Liver (tissue), 9 donors: ENCODE measurements around the gene FER1L5. TPM values are rescaled to one million over a fixed set of nuclear protein-coding genes. Genes with fewer than 3 reads are reported as not detected.

Experiments used
- DNase-seq: peaks from one replicate; pipeline ENCODE4 v3.0.0-alpha.2; 2017; ENCODE audit warnings: low spot score
- H3K27ac ChIP-seq, 2 donors: one replicate each; pipeline ENCODE4 v1.7.0; 2013; ENCODE audit warnings: inconsistent platforms in 2 of 2, low read length in 2 of 2, control low read depth in 1 of 2, low read depth in 1 of 2, mild to moderate bottlenecking in 1 of 2
- H3K27me3 ChIP-seq, 4 donors: one replicate each; pipeline versions ENCODE4 v1.6.1 to v1.7.0; 2013; ENCODE audit warnings: low read length in 3 of 4, inconsistent platforms in 1 of 4, mild to moderate bottlenecking in 1 of 4, moderate library complexity in 1 of 4; ENCODE audit not compliant: control insufficient read depth in 4 of 4, insufficient read depth in 4 of 4
- H3K36me3 ChIP-seq, 4 donors: one replicate each; pipeline versions ENCODE4 v1.6.1 to v1.7.0; 2013; ENCODE audit warnings: low read length in 3 of 4, mild to moderate bottlenecking in 3 of 4, low read depth in 1 of 4, moderate library complexity in 1 of 4; ENCODE audit not compliant: control insufficient read depth in 4 of 4, insufficient read depth in 3 of 4
- H3K4me1 ChIP-seq, 4 donors: one replicate each; pipeline versions ENCODE4 v1.6.1 to v1.7.0; 2013; ENCODE audit warnings: low read length in 3 of 4, mild to moderate bottlenecking in 3 of 4, moderate library complexity in 1 of 4; ENCODE audit not compliant: control insufficient read depth in 4 of 4, insufficient read depth in 4 of 4
- H3K4me3 ChIP-seq, 3 donors: one replicate each; pipeline versions ENCODE4 v1.6.1 to v1.7.0; 2013; ENCODE audit warnings: low read length in 3 of 3, control low read depth in 1 of 3, low read depth in 1 of 3, mild to moderate bottlenecking in 1 of 3
- H3K9ac ChIP-seq, 2 donors: one replicate each; pipeline ENCODE4 v1.7.0; 2013; ENCODE audit warnings: low read length in 2 of 2, mild to moderate bottlenecking in 2 of 2, moderate library complexity in 2 of 2, control low read depth in 1 of 2, low read depth in 1 of 2
- H3K9me3 ChIP-seq, 4 donors: one replicate each; pipeline versions ENCODE4 v1.6.1 to v1.7.0; 2013; ENCODE audit warnings: low read length in 3 of 4; ENCODE audit not compliant: control insufficient read depth in 4 of 4
- CTCF ChIP-seq: fragments of 150-350 bp; IDR thresholded peaks from 2 replicates; pipeline ENCODE4 v1.5.1; 2017; ENCODE audit warnings: improper control_type of control experiment, low read depth, low read length; ENCODE audit not compliant: missing input control
- EGR1 ChIP-seq, 2 donors: IDR thresholded peaks; 2 replicates each; pipeline ENCODE4 v1.6.1; 2016 to 2018; ENCODE audit warnings: antibody characterized with exemption in 2 of 2, low read depth in 2 of 2
- FOXA1 ChIP-seq: IDR thresholded peaks from 2 replicates; pipeline ENCODE4 v1.6.1; 2016; ENCODE audit warnings: antibody characterized with exemption
- FOXA2 ChIP-seq: IDR thresholded peaks from 2 replicates; pipeline ENCODE4 v1.6.1; 2016; ENCODE audit warnings: antibody characterized with exemption
- GABPA ChIP-seq, 2 donors: IDR thresholded peaks in 1 of 2; conservative IDR thresholded peaks in 1 of 2; 2 replicates each; pipeline ENCODE4 v1.6.1; 2016; ENCODE audit warnings: antibody characterized with exemption in 2 of 2, mild to moderate bottlenecking in 1 of 2, moderate library complexity in 1 of 2
- HNF4A ChIP-seq, 2 donors: conservative IDR thresholded peaks; 2 replicates each; pipeline ENCODE4 v1.6.1; 2016; ENCODE audit warnings: antibody characterized with exemption in 2 of 2, mild to moderate bottlenecking in 2 of 2
- HNF4G ChIP-seq: IDR thresholded peaks from 2 replicates; pipeline ENCODE4 v1.6.1; 2016; ENCODE audit warnings: antibody characterized with exemption
- JUND ChIP-seq, 2 donors: IDR thresholded peaks; 2 replicates each; pipeline ENCODE4 v1.6.1; 2016; ENCODE audit warnings: antibody characterized with exemption in 2 of 2
- MAX ChIP-seq: IDR thresholded peaks from 2 replicates; pipeline ENCODE4 v1.6.1; 2016; ENCODE audit warnings: antibody characterized with exemption
- NR2F2 ChIP-seq: IDR thresholded peaks from 2 replicates; pipeline ENCODE4 v1.6.1; 2016; ENCODE audit warnings: antibody characterized with exemption
- RAD21 ChIP-seq, 2 donors: IDR thresholded peaks; 2 replicates each; pipeline ENCODE4 v1.6.1; 2016; ENCODE audit warnings: antibody characterized with exemption in 2 of 2, mild to moderate bottlenecking in 2 of 2
- RXRA ChIP-seq, 2 donors: IDR thresholded peaks; 2 replicates each; pipeline ENCODE4 v1.6.1; 2017 to 2018; ENCODE audit warnings: antibody characterized with exemption in 2 of 2, mild to moderate bottlenecking in 1 of 2
- SP1 ChIP-seq: IDR thresholded peaks from 2 replicates; pipeline ENCODE4 v1.6.1; 2018; ENCODE audit warnings: antibody characterized with exemption, mild to moderate bottlenecking
- TAF1 ChIP-seq: conservative IDR thresholded peaks from 2 replicates; pipeline ENCODE4 v1.6.1; 2016; ENCODE audit warnings: antibody characterized with exemption, mild to moderate bottlenecking
- YY1 ChIP-seq: IDR thresholded peaks from 2 replicates; pipeline ENCODE4 v1.6.1; 2016; ENCODE audit warnings: antibody characterized with exemption, mild to moderate bottlenecking
- ZBTB33 ChIP-seq: IDR thresholded peaks from 2 replicates; pipeline ENCODE4 v1.6.1; 2016; ENCODE audit warnings: antibody characterized with exemption
- WGBS: extraction: QIAGEN DNeasy Blood & Tissue Kit; methylation state at CpG from one replicate; pipeline ENCODE4 v1.1.7; 2013; 5-methylcytosine and 5-hydroxymethylcytosine counted together
- polyA plus RNA-seq, 2 donors: library from polyadenylated mRNA; stranded (reverse) in 1 of 2; unstranded in 1 of 2; fragments of 200-250 nt in 1 of 2; fragments of >200 nt in 1 of 2; fragmentation: Nextera tagmentation in 1 of 2; extraction: Ambion mirVana in 1 of 2; gene quantifications; one replicate each; pipeline versions ENCODE4 v1.2.1 to v1.2.3, GENCODE V29; 2013 to 2015
- total RNA-seq, 2 donors: library from RNA; depleted of rRNA; stranded (reverse); fragments of >200 nt; gene quantifications; one replicate each; pipeline ENCODE4 v1.2.3, GENCODE V29; 2014
- TF ChIP-seq, protein P1 (sequence below): IDR thresholded peaks from 2 replicates; pipeline ENCODE4 v1.6.1; 2016; ENCODE audit warnings: antibody characterized with exemption
- TF ChIP-seq, protein P2 (sequence below): IDR thresholded peaks from 2 replicates; pipeline ENCODE4 v1.6.1; 2016; ENCODE audit warnings: antibody characterized with exemption, mild to moderate bottlenecking
- donor health status: healthy.
- donor health status: healthy.
- donor health status: healthy.
- donor health status: healthy.
- donor health status: healthy.

The FER1L5 gene
- total and polyA plus RNA-seq, 4 donors: under 0.01 TPM; not detected in 3

- no peak for DNase-seq
Observed at GRCh38 chr2:96747061-96747617, 104.6 kb downstream of the FER1L5 start.

GRCh38 chr2:96751800-96752199 is 109.2 kb downstream of the FER1L5 start:
- H3K27ac ChIP-seq: no peak overlapping the region
- H3K9ac ChIP-seq: no peak overlapping the region
- no peaks in the 10 kb centered on the region for H3K4me1 ChIP-seq
- H3K36me3 ChIP-seq: no peaks in the 10 kb centered on the region
- no peak overlapping the region for H3K4me3 ChIP-seq
- H3K27me3 ChIP-seq: no peaks in the 10 kb centered on the region
- WGBS: 92% methylated on average over 9 of the region's 9 CpGs
- H3K9me3 ChIP-seq: no peaks in the 10 kb centered on the region
- DNase-seq: no peak
- TF ChIP-seq YY1 (no peak), GABPA (IDR thresholded peaks at IDR 0.05 in 1 of 2, conservative IDR thresholded peaks at IDR 0.05 in 1 of 2) (no peak), FOXA1 (no peak), JUND (IDR thresholded peaks at IDR 0.05) (no peak), ZBTB33 (no peak), EGR1 (IDR thresholded peaks at IDR 0.05; ENCODE audit: low read depth in 2 of 2) (no peak), CTCF (no peak), NR2F2 (no peak), HNF4A (conservative IDR thresholded peaks at IDR 0.05) (no peak), RXRA (IDR thresholded peaks at IDR 0.05) (no peak), RAD21 (IDR thresholded peaks at IDR 0.05) (no peak), TAF1 (no peak), SP1 (no peak), FOXA2 (no peak), HNF4G (no peak)
- TF ChIP-seq, protein P1, sequence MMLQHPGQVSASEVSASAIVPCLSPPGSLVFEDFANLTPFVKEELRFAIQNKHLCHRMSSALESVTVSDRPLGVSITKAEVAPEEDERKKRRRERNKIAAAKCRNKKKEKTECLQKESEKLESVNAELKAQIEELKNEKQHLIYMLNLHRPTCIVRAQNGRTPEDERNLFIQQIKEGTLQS: no peak

More at GRCh38 chr2:96747061-96747617, 104.6 kb downstream of the FER1L5 start:
- TF ChIP-seq MAX (no peak), ZBTB33 (no peak), NR2F2 (no peak), RXRA (IDR thresholded peaks at IDR 0.05) (no peak), YY1 (no peak), JUND (IDR thresholded peaks at IDR 0.05) (no peak)
- TF ChIP-seq, protein P2, sequence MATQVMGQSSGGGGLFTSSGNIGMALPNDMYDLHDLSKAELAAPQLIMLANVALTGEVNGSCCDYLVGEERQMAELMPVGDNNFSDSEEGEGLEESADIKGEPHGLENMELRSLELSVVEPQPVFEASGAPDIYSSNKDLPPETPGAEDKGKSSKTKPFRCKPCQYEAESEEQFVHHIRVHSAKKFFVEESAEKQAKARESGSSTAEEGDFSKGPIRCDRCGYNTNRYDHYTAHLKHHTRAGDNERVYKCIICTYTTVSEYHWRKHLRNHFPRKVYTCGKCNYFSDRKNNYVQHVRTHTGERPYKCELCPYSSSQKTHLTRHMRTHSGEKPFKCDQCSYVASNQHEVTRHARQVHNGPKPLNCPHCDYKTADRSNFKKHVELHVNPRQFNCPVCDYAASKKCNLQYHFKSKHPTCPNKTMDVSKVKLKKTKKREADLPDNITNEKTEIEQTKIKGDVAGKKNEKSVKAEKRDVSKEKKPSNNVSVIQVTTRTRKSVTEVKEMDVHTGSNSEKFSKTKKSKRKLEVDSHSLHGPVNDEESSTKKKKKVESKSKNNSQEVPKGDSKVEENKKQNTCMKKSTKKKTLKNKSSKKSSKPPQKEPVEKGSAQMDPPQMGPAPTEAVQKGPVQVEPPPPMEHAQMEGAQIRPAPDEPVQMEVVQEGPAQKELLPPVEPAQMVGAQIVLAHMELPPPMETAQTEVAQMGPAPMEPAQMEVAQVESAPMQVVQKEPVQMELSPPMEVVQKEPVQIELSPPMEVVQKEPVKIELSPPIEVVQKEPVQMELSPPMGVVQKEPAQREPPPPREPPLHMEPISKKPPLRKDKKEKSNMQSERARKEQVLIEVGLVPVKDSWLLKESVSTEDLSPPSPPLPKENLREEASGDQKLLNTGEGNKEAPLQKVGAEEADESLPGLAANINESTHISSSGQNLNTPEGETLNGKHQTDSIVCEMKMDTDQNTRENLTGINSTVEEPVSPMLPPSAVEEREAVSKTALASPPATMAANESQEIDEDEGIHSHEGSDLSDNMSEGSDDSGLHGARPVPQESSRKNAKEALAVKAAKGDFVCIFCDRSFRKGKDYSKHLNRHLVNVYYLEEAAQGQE: no peak
- Histone ChIP-seq H3K27me3 (no peaks in the 10 kb centered on the region), H3K36me3 (no peaks in the 10 kb centered on the region), H3K9ac (no peak overlapping the region), H3K27ac (no peak overlapping the region), H3K9me3 (no peaks in the 10 kb centered on the region), H3K4me3 (no peak overlapping the region), H3K4me1 (no peaks in the 10 kb centered on the region)
- WGBS: 70% methylated on average over 6 of the region's 6 CpGs
